A549 treated with GW870086 at 1 μM for 4 hours (cell line): ENCODE results near the gene STEAP1B. TPM values are rescaled to one million over a fixed set of nuclear protein-coding genes. Genes with fewer than 3 reads are reported as not detected.

Source experiments
- total RNA-seq: library from RNA; stranded (reverse); fragments of 200-300 nt; extraction: Qiagen RNA extraction; gene quantifications from 5 replicates; pipeline ENCODE4 v1.2.3, GENCODE V29; 2022; ENCODE audit warnings: low read depth

STEAP1B gene
- total RNA-seq, result 0.22 to 0.23 TPM (median 0.23 TPM) in 3 of 5 replicates, not detected in the others

GRCh38 chr7:22499888-22500689 is at the start of gene STEAP1B:
Gene STEAP1B, minus strand, starts transcription at chr7:22500188. Its CDS starts 5,333 bp downstream, at chr7:22494855.

Other genes with a start within 250 kb of the STEAP1B start
- gene RAPGEF5, start 143.0 kb downstream of the STEAP1B start, total RNA-seq, result 0.09 to 0.23 TPM (median 0.10 TPM) in 5 replicates
- gene IL6, start 227.0 kb upstream of the STEAP1B start, total RNA-seq, result 0.94 to 2.0 TPM (median 1.2 TPM) in 5 replicates